ENCODE measurements around the gene OPN3.

The OPN3 gene

GRCh38 chr1:241579434-241579833 is 60.7 kb downstream of the OPN3 start:
- TF ChIP-seq TOX (CRISPR knock-in tag; IDR thresholded peaks at IDR 0.05; ENCODE audit: borderline replicate concordance), result no peak
- TF ChIP-seq ZNF8 (CRISPR knock-in tag; IDR thresholded peaks at IDR 0.05), result no peak
- TF ChIP-seq CSRNP3 (CRISPR knock-in tag; IDR thresholded peaks at IDR 0.05), result no peak
- no peak for TF ChIP-seq TSHZ2 (CRISPR knock-in tag; IDR thresholded peaks at IDR 0.05)
- TF ChIP-seq ZNF565 (CRISPR knock-in tag; conservative IDR thresholded peaks at IDR 0.05; ENCODE audit: low read depth), result no peak
- no peak for TF ChIP-seq ZFP3 (CRISPR knock-in tag; IDR thresholded peaks at IDR 0.05)
- no peak for TF ChIP-seq ZFP30 (CRISPR knock-in tag; IDR thresholded peaks at IDR 0.05)
- no peak for TF ChIP-seq ZNF70 (CRISPR knock-in tag; IDR thresholded peaks at IDR 0.05)
- no peak for TF ChIP-seq RARB (CRISPR knock-in tag; IDR thresholded peaks at IDR 0.05)
- TF ChIP-seq ESRRG (CRISPR knock-in tag; IDR thresholded peaks at IDR 0.05), result no peak
- no peak for TF ChIP-seq TCF4 (CRISPR knock-in tag; IDR thresholded peaks at IDR 0.05; ENCODE audit: borderline replicate concordance)
- no peak for TF ChIP-seq ISL1 (CRISPR knock-in tag; IDR thresholded peaks at IDR 0.05)
- TF ChIP-seq OSR1 (CRISPR knock-in tag; IDR thresholded peaks at IDR 0.05), result no peak
- TF ChIP-seq, protein P1, sequence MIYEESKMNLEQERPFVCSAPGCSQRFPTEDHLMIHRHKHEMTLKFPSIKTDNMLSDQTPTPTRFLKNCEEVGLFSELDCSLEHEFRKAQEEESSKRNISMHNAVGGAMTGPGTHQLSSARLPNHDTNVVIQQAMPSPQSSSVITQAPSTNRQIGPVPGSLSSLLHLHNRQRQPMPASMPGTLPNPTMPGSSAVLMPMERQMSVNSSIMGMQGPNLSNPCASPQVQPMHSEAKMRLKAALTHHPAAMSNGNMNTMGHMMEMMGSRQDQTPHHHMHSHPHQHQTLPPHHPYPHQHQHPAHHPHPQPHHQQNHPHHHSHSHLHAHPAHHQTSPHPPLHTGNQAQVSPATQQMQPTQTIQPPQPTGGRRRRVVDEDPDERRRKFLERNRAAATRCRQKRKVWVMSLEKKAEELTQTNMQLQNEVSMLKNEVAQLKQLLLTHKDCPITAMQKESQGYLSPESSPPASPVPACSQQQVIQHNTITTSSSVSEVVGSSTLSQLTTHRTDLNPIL (CRISPR knock-in tag; IDR thresholded peaks at IDR 0.05; ENCODE audit: low read depth), result no peak
- TF ChIP-seq POU6F1 (CRISPR knock-in tag; IDR thresholded peaks at IDR 0.05; ENCODE audit: borderline replicate concordance, low read depth), result no peak
- ATAC-seq, result no peak

DNA sequence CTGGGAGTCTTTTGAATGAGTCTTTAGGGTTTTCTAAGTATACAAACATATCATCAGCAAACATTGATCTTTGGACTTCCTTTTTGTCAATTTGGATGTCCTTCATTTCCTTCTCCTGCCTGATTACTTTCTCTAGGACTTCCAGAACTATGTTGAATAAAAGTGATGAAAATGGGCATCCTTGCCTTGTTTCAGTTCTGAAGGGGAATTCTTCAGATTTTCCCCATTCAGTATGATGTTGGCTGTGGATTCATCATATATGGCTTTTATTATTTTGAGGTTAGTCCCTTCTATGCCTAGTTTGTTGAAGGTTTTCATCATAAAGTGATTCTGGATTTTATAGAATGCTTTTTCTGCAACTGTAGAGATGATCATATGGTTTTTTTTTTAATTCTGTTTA is 66.0 kb downstream of the OPN3 start:
- no peak for TF ChIP-seq ESRRG (CRISPR knock-in tag; IDR thresholded peaks at IDR 0.05)
- no peak for TF ChIP-seq PPARA (CRISPR knock-in tag; IDR thresholded peaks at IDR 0.05; ENCODE audit: borderline replicate concordance)
- TF ChIP-seq ZNF8 (CRISPR knock-in tag; IDR thresholded peaks at IDR 0.05), result no peak
- no peak for TF ChIP-seq ZNF70 (CRISPR knock-in tag; IDR thresholded peaks at IDR 0.05)
- no peak for TF ChIP-seq TOX (CRISPR knock-in tag; IDR thresholded peaks at IDR 0.05; ENCODE audit: borderline replicate concordance)
- no peak for TF ChIP-seq BACH2 (CRISPR knock-in tag; IDR thresholded peaks at IDR 0.05; ENCODE audit: borderline replicate concordance)
- no peak for TF ChIP-seq RARB (CRISPR knock-in tag; IDR thresholded peaks at IDR 0.05)
- TF ChIP-seq ZC3H10 (CRISPR knock-in tag; IDR thresholded peaks at IDR 0.05), result no peak
- TF ChIP-seq CSDC2 (CRISPR knock-in tag; IDR thresholded peaks at IDR 0.05), result no peak
- no peak for TF ChIP-seq ZFP3 (CRISPR knock-in tag; IDR thresholded peaks at IDR 0.05)
- no peak for TF ChIP-seq ZNF565 (CRISPR knock-in tag; conservative IDR thresholded peaks at IDR 0.05; ENCODE audit: low read depth)
- no peak for ATAC-seq

DNA sequence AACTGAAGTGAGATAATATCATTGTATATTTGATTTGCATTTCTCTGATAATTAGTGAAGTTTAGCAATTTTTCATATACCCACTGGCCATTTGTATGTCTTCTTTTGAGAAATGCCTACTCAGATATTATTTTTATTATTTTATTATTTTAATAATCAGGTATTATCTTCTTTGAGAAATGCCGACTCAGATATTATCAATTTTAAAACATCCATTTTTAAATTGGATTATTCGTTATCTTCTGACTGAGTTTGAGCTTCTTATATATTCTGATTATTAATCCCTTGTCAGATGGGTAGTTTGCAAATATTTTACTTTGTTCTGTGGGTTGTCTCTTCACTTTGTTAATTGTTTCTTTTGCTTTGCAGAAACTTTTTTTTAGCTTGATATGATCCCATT is 70.3 kb downstream of the OPN3 start:
- ATAC-seq, result no peak
- TF ChIP-seq CSDC2 (CRISPR knock-in tag; IDR thresholded peaks at IDR 0.05), result no peak
- TF ChIP-seq OSR1 (CRISPR knock-in tag; IDR thresholded peaks at IDR 0.05), result no peak
- no peak for TF ChIP-seq ARNTL (CRISPR knock-in tag; IDR thresholded peaks at IDR 0.05; ENCODE audit: borderline replicate concordance, low read depth)
- no peak for TF ChIP-seq ZFP30 (CRISPR knock-in tag; IDR thresholded peaks at IDR 0.05)
- no peak for TF ChIP-seq PPARA (CRISPR knock-in tag; IDR thresholded peaks at IDR 0.05; ENCODE audit: borderline replicate concordance)
- TF ChIP-seq SNAI2 (CRISPR knock-in tag; IDR thresholded peaks at IDR 0.05), result no peak
- no peak for TF ChIP-seq ISL1 (CRISPR knock-in tag; IDR thresholded peaks at IDR 0.05)
- no peak for TF ChIP-seq RARB (CRISPR knock-in tag; IDR thresholded peaks at IDR 0.05)
- no peak for TF ChIP-seq BACH2 (CRISPR knock-in tag; IDR thresholded peaks at IDR 0.05; ENCODE audit: borderline replicate concordance)
- no peak for TF ChIP-seq ZNF565 (CRISPR knock-in tag; conservative IDR thresholded peaks at IDR 0.05; ENCODE audit: low read depth)
- TF ChIP-seq, protein P1 (CRISPR knock-in tag; IDR thresholded peaks at IDR 0.05; ENCODE audit: low read depth), result no peak
